HCT116 (cell line): ENCODE results near the gene EPHB2. TPM values are rescaled to one million over a fixed set of nuclear protein-coding genes. Genes with fewer than 3 reads are reported as not detected.

ENCODE experiments used
- ATAC-seq: fragments of 200-7000 bp; cut with Tn5 transposase; 2 replicates; pipeline ENCODE4 v1.9.1; 2020; ENCODE audit warnings: mild to moderate bottlenecking, moderate library complexity
- BruUV-seq: library from RNA; stranded (reverse); fragments of 400-500 nt; replicated peaks from 2 replicates; lab custom pipeline; 2021; lab: Mats Ljungman, UMichigan
- CTCF ChIA-PET: fragments of 300-600 bp; sonication (Branson Sonifier 250); formaldehyde crosslinking; loops from one replicate; lab custom pipeline; 2021; ENCODE audit warnings: antibody characterized with exemption; lab: Charles Lee
- POLR2A ChIA-PET: fragments of 300-600, 350-600 bp; sonication (Branson Sonifier 250); formaldehyde crosslinking; loops from one replicate; lab custom pipeline; 2021; ENCODE audit warnings: antibody characterized with exemption; lab: Charles Lee
- RAD21 ChIA-PET, 2 experiments: fragments of 300-600 bp; sonication (Branson Sonifier 250); formaldehyde crosslinking; loops; one replicate each; lab custom pipeline; 2023; ENCODE audit warnings: low total read pairs in 2 of 2; ENCODE audit not compliant: uncharacterized antibody in 2 of 2, unreplicated experiment in 2 of 2, low non-redundant PET in 1 of 2; lab: Charles Lee
- DNase-seq: peaks from one replicate; pipeline ENCODE4 v3.0.0-alpha.2; 2010; ENCODE audit warnings: low read depth, low spot score
- H2AFZ ChIP-seq: fragments of 200-600 bp; shearing (Covaris generic), sonication (generic); 2 replicates; pipeline ENCODE4 v1.6.1; 2017; ENCODE audit warnings: low read depth, mixed run types, mixed read lengths, antibody characterized with exemption, low read length; ENCODE audit not compliant: poor library complexity, severe bottlenecking
- H3K27ac ChIP-seq: 2 replicates; pipeline ENCODE4 v1.5.1; 2012; ENCODE audit warnings: low read depth, low read length
- H3K27me3 ChIP-seq: fragments of 200-600 bp; sonication (generic); 2 replicates; pipeline ENCODE4 v1.6.1; 2016; ENCODE audit warnings: mixed run types, low read length, mixed read lengths; ENCODE audit not compliant: insufficient read depth
- H3K36me3 ChIP-seq, 2 experiments: fragments of 200-500 bp in 1 of 2; fragments of 200-600 bp in 1 of 2; sonication (Bioruptor generic) in 1 of 2; sonication (generic) in 1 of 2; 2 replicates each; pipeline versions ENCODE4 v1.5.1 to v1.6.1; 2014 to 2016; ENCODE audit warnings: low read length in 2 of 2, inconsistent platforms in 1 of 2, mixed read lengths in 1 of 2, mixed run types in 1 of 2; ENCODE audit not compliant: insufficient read depth in 2 of 2, control insufficient read depth in 1 of 2
- H3K4me1 ChIP-seq, 2 experiments: fragments of 200-600 bp in 1 of 2; sonication (generic) in 1 of 2; 2 replicates each; pipeline versions ENCODE4 v1.5.1 to v1.6.1; 2012 to 2017; ENCODE audit warnings: low read length in 2 of 2, inconsistent platforms in 1 of 2, mild to moderate bottlenecking in 1 of 2, mixed read lengths in 1 of 2, mixed run types in 1 of 2, moderate library complexity in 1 of 2; ENCODE audit not compliant: insufficient read depth in 2 of 2, control insufficient read depth in 1 of 2
- H3K4me2 ChIP-seq: fragments of 200-600 bp; sonication (generic); 2 replicates; pipeline ENCODE4 v1.6.1; 2017; ENCODE audit warnings: mixed run types, low read length, mixed read lengths
- H3K4me3 ChIP-seq, 2 experiments: fragments of 200-600 bp in 1 of 2; sonication (generic) in 1 of 2; replicated peaks in 1 of 2; 2 replicates each; pipeline ENCODE4 v1.5.1; 2011 to 2016; ENCODE audit warnings: low read length in 2 of 2, control low read depth in 1 of 2, low read depth in 1 of 2, mild to moderate bottlenecking in 1 of 2, mixed read lengths in 1 of 2, mixed run types in 1 of 2
- H3K79me2 ChIP-seq: fragments of 200-600 bp; sonication (generic); 2 replicates; pipeline ENCODE4 v1.6.1; 2017; ENCODE audit warnings: mild to moderate bottlenecking, mixed run types, low read length, moderate library complexity, mixed read lengths; ENCODE audit not compliant: insufficient read depth
- H3K9ac ChIP-seq: fragments of 200-600 bp; sonication (generic); 2 replicates; pipeline ENCODE4 v1.6.1; 2016; ENCODE audit warnings: low read length, mixed read lengths
- H3K9me2 ChIP-seq: fragments of 200-600 bp; sonication (generic), shearing (Covaris generic); 2 replicates; pipeline ENCODE4 v1.6.1; 2017; ENCODE audit warnings: mixed run types, mild to moderate bottlenecking, moderate library complexity; ENCODE audit not compliant: insufficient read depth
- H3K9me3 ChIP-seq, 2 experiments: fragments of 200-500 bp in 1 of 2; fragments of 200-600 bp in 1 of 2; sonication (Bioruptor generic) in 1 of 2; sonication (generic) in 1 of 2; 2 replicates each; pipeline ENCODE4 v1.6.1; 2014 to 2017; ENCODE audit warnings: low read length in 2 of 2, mixed read lengths in 2 of 2, inconsistent platforms in 1 of 2, low read depth in 1 of 2, mild to moderate bottlenecking in 1 of 2, mixed run types in 1 of 2, moderate library complexity in 1 of 2; ENCODE audit not compliant: control insufficient read depth in 1 of 2, insufficient read depth in 1 of 2
- H4K20me1 ChIP-seq: fragments of 200-600 bp; sonication (generic), shearing (Covaris generic); 2 replicates; pipeline ENCODE4 v1.6.1; 2017; ENCODE audit warnings: mixed run types, mild to moderate bottlenecking, moderate library complexity; ENCODE audit not compliant: insufficient read depth
- CBX3 ChIP-seq: IDR thresholded peaks from 2 replicates; pipeline ENCODE4 v1.6.1; 2012; ENCODE audit warnings: low read depth
- CEBPB ChIP-seq: IDR thresholded peaks from 2 replicates; pipeline ENCODE4 v1.6.1; 2012; ENCODE audit warnings: low read depth
- EZH2 ChIP-seq: fragments of 200-600 bp; sonication (generic); IDR thresholded peaks from 2 replicates; pipeline ENCODE4 v1.6.1; 2017; ENCODE audit warnings: antibody characterized with exemption, mixed run types
- EZH2phosphoT487 ChIP-seq: fragments of 200-600 bp; IDR thresholded peaks from 2 replicates; pipeline ENCODE4 v1.6.1; 2018; ENCODE audit warnings: antibody characterized with exemption, borderline replicate concordance
- JUND ChIP-seq: IDR thresholded peaks from 2 replicates; pipeline ENCODE4 v1.6.1; 2012
- POLR2A ChIP-seq: IDR thresholded peaks from 2 replicates; pipeline ENCODE4 v1.7.0; 2011; ENCODE audit warnings: borderline replicate concordance; ENCODE audit not compliant: insufficient read depth, insufficient read length; ENCODE audit errors: extremely low read depth
- POLR2AphosphoS5 ChIP-seq: IDR thresholded peaks from 2 replicates; pipeline ENCODE4 v1.6.1; 2011; ENCODE audit warnings: mild to moderate bottlenecking, low read depth, low read length, moderate library complexity
- SIN3A ChIP-seq: IDR thresholded peaks from 2 replicates; pipeline ENCODE4 v1.6.1; 2012; ENCODE audit warnings: low read depth
- SP1 ChIP-seq: IDR thresholded peaks from 2 replicates; pipeline ENCODE4 v1.6.1; 2012; ENCODE audit warnings: low read depth
- SRF ChIP-seq: IDR thresholded peaks from 2 replicates; pipeline ENCODE4 v1.6.1; 2012; ENCODE audit warnings: low read depth
- intact Hi-C: fragments of 100-400 bp; cut with micrococcal nuclease; formaldehyde crosslinking; loops from 2 replicates; pipeline ENCODE4 v1.10.0; 2022
- total RNA-seq: library from RNA; stranded (reverse); gene quantifications from one replicate; pipeline ENCODE4 v1.2.1, GENCODE V29; 2021; ENCODE audit not compliant: unreplicated experiment
- TF ChIP-seq, protein P1 (sequence below), 3 experiments: fragments of 200-600 bp in 1 of 3; sonication (generic) in 1 of 3; IDR thresholded peaks in 2 of 3; conservative IDR thresholded peaks in 1 of 3; 2 replicates each; pipeline ENCODE4 v1.5.1; 2012 to 2017; ENCODE audit warnings: low read depth in 2 of 3, low read length in 2 of 3, antibody characterized with exemption in 1 of 3, borderline replicate concordance in 1 of 3, control low read depth in 1 of 3, mild to moderate bottlenecking in 1 of 3, mixed read lengths in 1 of 3, mixed run types in 1 of 3, moderate library complexity in 1 of 3; ENCODE audit not compliant: insufficient read depth in 1 of 3
- TF ChIP-seq, protein P2 (sequence below): IDR thresholded peaks from 2 replicates; pipeline ENCODE4 v1.6.1; 2012; ENCODE audit warnings: low read depth
- TF ChIP-seq, protein P3 (sequence below): IDR thresholded peaks from 2 replicates; pipeline ENCODE4 v1.6.1; 2012

Gene EPHB2
- total RNA-seq, 1 experiment from 2014 or later, result 19.5 TPM

DNA sequence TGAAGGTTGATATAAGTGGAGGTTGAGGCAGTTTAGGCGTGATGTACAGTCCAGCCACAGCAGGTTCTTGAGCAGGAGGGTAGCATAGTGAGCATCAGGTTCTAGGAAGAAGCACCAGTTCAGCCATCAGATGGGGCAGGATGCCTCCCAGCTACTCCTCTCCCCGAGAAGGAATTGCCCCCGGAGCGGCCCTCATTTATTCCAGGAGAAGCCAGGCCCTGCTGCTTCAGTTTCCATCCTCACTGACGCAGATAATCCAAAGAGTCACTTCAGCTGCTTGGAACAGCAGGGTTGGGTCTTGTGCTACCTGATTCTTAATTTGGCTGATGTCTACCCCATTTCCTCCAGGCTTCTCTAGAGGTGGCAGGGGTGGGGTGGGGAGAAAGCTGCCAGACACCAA, 207.3 kb downstream of the EPHB2 start:
- H3K27me3 ChIP-seq, result no peaks in the 10 kb centered on the region
- no peaks in the 10 kb centered on the region for H3K36me3 ChIP-seq
- H3K4me3 ChIP-seq, result no peak overlapping the region
- H3K9me3 ChIP-seq, result no peaks in the 10 kb centered on the region
- RAD21 ChIA-PET, result no interaction called here
- H3K4me2 ChIP-seq, result no peak overlapping the region
- DNase-seq, result no peak
- no peak for ATAC-seq
- no peaks in the 10 kb centered on the region for H3K9me2 ChIP-seq
- intact Hi-C loops, result no loop called here
- H2AFZ ChIP-seq, result no peak overlapping the region
- POLR2A ChIA-PET, result no interaction called here
- no peak overlapping the region for H3K27ac ChIP-seq
- CTCF ChIA-PET, result interaction anchor here (1.5 kb wide), 1 partner anchor 12 kb away, joined by 3 read pairs; no protein-coding TSS in a partner anchor
- TF ChIP-seq CEBPB (no peak), SP1 (no peak), SIN3A (no peak), POLR2A (no peak), EZH2 (no peak), POLR2AphosphoS5 (no peak)
- TF ChIP-seq, protein P1, sequence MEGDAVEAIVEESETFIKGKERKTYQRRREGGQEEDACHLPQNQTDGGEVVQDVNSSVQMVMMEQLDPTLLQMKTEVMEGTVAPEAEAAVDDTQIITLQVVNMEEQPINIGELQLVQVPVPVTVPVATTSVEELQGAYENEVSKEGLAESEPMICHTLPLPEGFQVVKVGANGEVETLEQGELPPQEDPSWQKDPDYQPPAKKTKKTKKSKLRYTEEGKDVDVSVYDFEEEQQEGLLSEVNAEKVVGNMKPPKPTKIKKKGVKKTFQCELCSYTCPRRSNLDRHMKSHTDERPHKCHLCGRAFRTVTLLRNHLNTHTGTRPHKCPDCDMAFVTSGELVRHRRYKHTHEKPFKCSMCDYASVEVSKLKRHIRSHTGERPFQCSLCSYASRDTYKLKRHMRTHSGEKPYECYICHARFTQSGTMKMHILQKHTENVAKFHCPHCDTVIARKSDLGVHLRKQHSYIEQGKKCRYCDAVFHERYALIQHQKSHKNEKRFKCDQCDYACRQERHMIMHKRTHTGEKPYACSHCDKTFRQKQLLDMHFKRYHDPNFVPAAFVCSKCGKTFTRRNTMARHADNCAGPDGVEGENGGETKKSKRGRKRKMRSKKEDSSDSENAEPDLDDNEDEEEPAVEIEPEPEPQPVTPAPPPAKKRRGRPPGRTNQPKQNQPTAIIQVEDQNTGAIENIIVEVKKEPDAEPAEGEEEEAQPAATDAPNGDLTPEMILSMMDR (IDR thresholded peaks at IDR 0.05 in 2 of 3, conservative IDR thresholded peaks at IDR 0.05 in 1 of 3; ENCODE audit: borderline replicate concordance in 1 of 3, insufficient read depth in 1 of 3, low read depth in 2 of 3, low read length in 2 of 3), result no peak
- no peaks in the 10 kb centered on the region for H4K20me1 ChIP-seq
- no peak overlapping the region for H3K9ac ChIP-seq
- no peaks in the 10 kb centered on the region for H3K79me2 ChIP-seq
- no peaks in the 10 kb centered on the region for H3K4me1 ChIP-seq
- BruUV-seq, result no TSS peak

GRCh38 chr1:22918644-22919043, 208.0 kb downstream of the EPHB2 start:
- intact Hi-C loops, result no loop called here
- no peaks in the 10 kb centered on the region for H3K9me2 ChIP-seq
- no peak overlapping the region for H3K4me3 ChIP-seq
- RAD21 ChIA-PET, result no interaction called here
- H3K4me1 ChIP-seq, result no peaks in the 10 kb centered on the region
- no peaks in the 10 kb centered on the region for H3K36me3 ChIP-seq
- no peak overlapping the region for H3K4me2 ChIP-seq
- H2AFZ ChIP-seq, result no peak overlapping the region
- DNase-seq (no peak), ATAC-seq (no peak)
- H3K27me3 ChIP-seq, result no peaks in the 10 kb centered on the region
- no peaks in the 10 kb centered on the region for H3K9me3 ChIP-seq
- H3K27ac ChIP-seq, result no peak overlapping the region
- BruUV-seq, result no TSS peak
- POLR2A ChIA-PET, result no interaction called here
- no peak overlapping the region for H3K9ac ChIP-seq
- H3K79me2 ChIP-seq, result no peaks in the 10 kb centered on the region
- H4K20me1 ChIP-seq, result no peaks in the 10 kb centered on the region
- CTCF ChIA-PET, result no interaction called here
- TF ChIP-seq POLR2A, result no peak
- TF ChIP-seq, protein P2, sequence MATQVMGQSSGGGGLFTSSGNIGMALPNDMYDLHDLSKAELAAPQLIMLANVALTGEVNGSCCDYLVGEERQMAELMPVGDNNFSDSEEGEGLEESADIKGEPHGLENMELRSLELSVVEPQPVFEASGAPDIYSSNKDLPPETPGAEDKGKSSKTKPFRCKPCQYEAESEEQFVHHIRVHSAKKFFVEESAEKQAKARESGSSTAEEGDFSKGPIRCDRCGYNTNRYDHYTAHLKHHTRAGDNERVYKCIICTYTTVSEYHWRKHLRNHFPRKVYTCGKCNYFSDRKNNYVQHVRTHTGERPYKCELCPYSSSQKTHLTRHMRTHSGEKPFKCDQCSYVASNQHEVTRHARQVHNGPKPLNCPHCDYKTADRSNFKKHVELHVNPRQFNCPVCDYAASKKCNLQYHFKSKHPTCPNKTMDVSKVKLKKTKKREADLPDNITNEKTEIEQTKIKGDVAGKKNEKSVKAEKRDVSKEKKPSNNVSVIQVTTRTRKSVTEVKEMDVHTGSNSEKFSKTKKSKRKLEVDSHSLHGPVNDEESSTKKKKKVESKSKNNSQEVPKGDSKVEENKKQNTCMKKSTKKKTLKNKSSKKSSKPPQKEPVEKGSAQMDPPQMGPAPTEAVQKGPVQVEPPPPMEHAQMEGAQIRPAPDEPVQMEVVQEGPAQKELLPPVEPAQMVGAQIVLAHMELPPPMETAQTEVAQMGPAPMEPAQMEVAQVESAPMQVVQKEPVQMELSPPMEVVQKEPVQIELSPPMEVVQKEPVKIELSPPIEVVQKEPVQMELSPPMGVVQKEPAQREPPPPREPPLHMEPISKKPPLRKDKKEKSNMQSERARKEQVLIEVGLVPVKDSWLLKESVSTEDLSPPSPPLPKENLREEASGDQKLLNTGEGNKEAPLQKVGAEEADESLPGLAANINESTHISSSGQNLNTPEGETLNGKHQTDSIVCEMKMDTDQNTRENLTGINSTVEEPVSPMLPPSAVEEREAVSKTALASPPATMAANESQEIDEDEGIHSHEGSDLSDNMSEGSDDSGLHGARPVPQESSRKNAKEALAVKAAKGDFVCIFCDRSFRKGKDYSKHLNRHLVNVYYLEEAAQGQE, result no peak
- TF ChIP-seq CBX3, result no peak
- TF ChIP-seq EZH2phosphoT487, result no peak
- TF ChIP-seq, protein P1 (IDR thresholded peaks at IDR 0.05 in 2 of 3, conservative IDR thresholded peaks at IDR 0.05 in 1 of 3; ENCODE audit: borderline replicate concordance in 1 of 3, insufficient read depth in 1 of 3, low read depth in 2 of 3, low read length in 2 of 3), result no peak
- TF ChIP-seq, protein P3, sequence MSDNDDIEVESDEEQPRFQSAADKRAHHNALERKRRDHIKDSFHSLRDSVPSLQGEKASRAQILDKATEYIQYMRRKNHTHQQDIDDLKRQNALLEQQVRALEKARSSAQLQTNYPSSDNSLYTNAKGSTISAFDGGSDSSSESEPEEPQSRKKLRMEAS, result no peak
- TF ChIP-seq JUND, result no peak
- TF ChIP-seq EZH2, result no peak
- no peak for TF ChIP-seq SRF
- TF ChIP-seq CEBPB, result no peak
